HG03135 (cell line): ENCODE results near the gene FRMPD2.
A peak's percentile ranks its signal among the peaks of the same experiment; 100 is the strongest.

ENCODE experiments used
- ATAC-seq: cut with Tn5 transposase; IDR thresholded peaks from one replicate; pipeline ENCODE4 v1.9.1; 2021; ENCODE audit warnings: mild to moderate bottlenecking, moderate library complexity; ENCODE audit not compliant: unreplicated experiment

Gene FRMPD2, protein sequence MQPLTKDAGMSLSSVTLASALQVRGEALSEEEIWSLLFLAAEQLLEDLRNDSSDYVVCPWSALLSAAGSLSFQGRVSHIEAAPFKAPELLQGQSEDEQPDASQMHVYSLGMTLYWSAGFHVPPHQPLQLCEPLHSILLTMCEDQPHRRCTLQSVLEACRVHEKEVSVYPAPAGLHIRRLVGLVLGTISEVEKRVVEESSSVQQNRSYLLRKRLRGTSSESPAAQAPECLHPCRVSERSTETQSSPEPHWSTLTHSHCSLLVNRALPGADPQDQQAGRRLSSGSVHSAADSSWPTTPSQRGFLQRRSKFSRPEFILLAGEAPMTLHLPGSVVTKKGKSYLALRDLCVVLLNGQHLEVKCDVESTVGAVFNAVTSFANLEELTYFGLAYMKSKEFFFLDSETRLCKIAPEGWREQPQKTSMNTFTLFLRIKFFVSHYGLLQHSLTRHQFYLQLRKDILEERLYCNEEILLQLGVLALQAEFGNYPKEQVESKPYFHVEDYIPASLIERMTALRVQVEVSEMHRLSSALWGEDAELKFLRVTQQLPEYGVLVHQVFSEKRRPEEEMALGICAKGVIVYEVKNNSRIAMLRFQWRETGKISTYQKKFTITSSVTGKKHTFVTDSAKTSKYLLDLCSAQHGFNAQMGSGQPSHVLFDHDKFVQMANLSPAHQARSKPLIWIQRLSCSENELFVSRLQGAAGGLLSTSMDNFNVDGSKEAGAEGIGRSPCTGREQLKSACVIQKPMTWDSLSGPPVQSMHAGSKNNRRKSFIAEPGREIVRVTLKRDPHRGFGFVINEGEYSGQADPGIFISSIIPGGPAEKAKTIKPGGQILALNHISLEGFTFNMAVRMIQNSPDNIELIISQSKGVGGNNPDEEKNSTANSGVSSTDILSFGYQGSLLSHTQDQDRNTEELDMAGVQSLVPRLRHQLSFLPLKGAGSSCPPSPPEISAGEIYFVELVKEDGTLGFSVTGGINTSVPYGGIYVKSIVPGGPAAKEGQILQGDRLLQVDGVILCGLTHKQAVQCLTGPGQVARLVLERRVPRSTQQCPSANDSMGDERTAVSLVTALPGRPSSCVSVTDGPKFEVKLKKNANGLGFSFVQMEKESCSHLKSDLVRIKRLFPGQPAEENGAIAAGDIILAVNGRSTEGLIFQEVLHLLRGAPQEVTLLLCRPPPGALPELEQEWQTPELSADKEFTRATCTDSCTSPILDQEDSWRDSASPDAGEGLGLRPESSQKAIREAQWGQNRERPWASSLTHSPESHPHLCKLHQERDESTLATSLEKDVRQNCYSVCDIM (N-terminal part only)

DNA sequence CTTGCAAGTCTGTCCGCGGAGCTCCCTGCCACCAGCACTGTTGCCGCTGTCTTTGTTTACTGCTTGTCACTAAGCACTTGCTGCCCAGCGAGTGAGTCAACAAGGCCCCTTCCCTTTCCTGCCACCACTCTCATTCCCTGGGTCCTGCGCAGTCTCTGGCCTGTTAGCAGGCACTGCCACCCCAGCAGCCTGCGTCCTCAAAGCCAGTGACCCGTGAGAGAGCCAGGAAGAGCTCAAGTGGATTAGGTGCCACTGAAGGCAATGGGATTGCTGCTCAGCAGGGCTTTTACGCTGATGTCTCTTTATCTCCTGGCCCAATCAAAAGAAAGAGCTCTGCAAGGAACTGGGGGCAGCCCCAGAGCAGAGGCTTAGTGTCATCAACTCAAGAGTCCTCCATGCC is at the start of gene FRMPD2:
Gene FRMPD2 (minus strand): TSS at position 61 of the 400 bp plus-strand sequence. CDS start 129 bp downstream, outside the sequence.
- ATAC-seq, result no peak

DNA sequence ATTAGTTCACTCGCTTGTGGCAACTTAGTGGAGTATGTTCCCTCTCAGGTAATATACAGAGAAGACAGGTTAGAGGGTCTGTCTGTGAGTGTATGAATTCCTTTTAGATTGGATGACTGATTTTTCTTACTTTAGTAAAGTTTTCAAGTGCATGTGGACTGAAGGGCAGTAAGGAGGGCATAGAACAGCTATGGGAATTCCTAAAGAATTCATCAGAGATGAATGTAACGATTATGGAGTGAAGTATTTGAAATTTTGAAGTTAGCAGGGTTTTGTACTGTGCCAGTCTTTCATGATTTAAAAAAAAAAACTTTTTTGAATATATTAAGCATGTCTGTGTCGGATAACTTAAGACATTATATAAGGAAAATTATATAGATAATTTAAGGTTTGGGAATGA is 47.5 kb upstream of the FRMPD2 start:
- no peak for ATAC-seq

DNA sequence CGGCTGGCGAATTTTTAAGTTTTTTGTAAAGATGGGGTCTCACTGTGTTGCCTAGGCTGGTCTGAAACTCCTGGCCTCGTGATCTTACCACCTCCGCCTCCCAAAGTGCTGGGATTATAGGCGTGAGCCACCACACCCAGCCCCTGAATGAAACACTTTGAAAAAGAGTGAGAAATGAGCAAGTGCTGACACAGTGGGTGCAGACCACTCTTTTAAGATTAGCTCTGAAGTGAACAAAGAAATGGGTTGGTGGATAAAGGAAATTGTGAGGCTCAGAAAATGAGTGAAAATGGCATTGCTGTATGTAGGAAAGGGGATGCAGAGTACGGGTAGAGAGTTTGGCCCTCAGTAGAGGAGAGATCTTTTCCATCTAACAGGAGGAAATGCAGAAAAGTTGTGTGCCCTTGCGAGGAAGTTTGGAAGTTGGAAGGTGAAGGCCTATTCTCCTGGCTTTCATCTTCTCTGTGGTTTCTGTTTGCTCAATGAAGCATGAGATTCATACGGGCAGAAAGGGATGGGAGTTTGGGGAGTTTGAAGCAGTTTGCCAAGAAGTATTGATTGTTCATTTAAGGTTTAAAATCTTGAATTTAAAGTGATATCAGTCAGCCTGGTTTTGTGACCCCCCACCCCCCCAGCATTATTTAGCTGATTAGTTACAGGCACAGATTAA is 43.0 kb upstream of the FRMPD2 start:
- ATAC-seq, result no peak

DNA sequence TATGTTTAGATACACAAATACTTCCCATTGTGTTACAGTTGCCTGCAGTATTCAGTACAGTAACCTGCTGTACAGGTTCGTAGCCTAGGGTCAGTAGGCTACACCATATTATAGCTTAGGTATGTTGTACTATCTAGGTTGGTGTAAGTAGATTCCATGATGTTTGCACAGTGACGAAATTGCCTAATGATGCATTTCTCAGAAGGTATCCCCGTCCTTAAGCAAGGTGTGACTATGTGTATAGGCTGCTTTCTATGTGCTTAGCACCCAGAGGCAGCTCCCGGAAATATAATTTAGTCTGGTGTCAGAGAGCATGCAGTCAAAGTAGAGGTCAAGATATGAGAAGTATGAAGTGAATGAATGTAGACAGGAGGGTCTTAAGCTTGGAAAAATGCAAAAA is 41.7 kb upstream of the FRMPD2 start:
- no peak for ATAC-seq

DNA sequence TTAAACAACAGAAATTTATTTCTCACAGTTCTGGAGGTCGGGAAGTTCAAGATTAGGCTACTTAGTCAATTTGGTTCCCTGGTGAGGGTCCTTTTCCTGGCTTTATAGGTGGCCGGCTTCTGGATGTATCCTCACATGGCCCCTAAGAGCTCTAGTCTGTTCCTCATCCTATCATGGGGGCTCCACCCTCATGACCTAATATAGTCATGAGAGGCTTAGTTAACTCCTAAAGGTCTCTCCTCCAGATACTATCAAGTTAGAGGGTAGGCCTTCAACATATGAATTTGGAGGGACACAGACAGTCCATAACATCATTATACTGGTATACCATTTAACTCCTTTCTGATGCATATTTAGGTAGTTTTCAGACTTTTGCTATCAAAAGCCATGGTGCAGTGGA is 39.6 kb upstream of the FRMPD2 start:
- ATAC-seq, result no peak

DNA sequence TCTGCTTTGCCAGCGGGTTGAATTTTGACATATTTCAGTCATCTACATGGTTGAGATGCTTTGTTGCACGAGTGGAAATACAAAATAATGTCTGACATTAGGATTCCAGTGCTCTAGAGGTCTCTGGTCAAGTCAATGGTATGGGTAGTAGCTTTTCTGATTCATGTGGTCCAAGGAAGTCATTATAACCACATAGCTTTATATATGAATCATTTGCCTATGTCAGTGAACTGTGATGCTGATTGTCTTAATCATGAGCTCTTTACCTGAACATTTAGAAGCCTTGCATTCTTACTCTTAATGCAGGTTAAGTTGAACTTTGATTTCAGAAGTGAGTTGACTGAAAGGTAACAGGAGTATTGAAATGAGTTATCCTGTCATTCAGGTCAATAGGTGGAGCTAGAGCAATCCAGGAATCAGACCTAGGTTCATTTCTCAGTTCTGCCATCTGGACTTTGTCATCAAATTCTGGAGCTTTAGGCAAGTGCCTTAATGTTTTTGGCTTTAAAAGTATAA is 35.3 kb upstream of the FRMPD2 start:
- ATAC-seq, result no peak

DNA sequence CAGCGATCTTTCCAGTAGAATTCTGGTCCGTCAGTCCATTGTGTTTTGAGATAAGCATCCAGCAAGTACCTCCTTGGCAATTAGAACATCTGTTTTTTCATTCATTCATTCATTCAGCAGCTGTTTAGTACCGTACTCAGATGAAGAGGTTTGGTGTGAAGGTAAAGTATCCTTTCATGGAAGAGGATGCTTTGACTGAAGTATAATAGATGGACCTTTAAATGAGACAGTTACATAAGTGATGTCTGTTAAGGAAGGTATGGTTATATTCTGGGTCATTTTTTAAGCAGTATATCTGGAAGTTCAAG is 33.2 kb upstream of the FRMPD2 start:
- no peak for ATAC-seq

DNA sequence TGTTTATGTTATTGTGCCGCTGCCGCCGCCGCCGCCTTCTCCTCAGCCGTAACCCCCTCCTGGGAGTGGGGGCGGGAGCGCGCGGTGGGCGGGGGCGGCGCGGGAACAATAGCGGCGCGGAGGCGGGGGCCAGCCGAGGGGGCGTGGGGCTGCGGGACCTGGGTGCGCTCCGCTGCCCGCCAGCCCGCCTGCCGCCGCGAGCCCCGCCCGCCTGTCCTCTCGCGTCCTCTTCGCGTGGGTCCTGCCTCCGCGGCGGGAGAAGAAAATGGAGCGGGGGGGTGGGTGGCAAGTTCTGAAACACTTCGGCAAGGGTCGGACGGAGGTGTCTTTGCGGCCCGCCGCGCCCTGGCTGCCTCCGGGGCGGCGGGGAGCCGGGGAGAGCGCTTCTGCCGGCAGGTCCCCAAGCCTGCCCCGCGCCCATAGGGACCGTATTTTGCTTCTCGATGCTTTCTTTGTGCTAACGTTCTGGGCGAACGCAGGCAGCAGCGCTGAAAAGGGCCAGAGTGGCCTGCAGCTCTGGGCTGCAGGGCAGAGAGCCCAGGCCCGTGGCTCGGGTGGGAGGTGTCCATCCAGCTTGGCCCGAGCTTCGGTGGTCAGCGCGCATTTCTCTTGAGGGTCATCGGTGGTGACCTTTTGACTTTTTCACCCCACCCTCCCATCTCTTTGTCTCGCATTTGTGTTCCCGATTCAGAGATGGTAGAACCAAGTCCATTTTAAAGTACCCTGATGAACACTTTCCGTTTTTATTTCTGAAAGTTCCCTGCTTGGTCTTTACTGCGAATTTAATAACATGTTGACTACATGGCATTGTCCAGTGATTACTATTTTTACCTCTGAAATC is 32.6 kb upstream of the FRMPD2 start:
- peak; percentile 34 for ATAC-seq

DNA sequence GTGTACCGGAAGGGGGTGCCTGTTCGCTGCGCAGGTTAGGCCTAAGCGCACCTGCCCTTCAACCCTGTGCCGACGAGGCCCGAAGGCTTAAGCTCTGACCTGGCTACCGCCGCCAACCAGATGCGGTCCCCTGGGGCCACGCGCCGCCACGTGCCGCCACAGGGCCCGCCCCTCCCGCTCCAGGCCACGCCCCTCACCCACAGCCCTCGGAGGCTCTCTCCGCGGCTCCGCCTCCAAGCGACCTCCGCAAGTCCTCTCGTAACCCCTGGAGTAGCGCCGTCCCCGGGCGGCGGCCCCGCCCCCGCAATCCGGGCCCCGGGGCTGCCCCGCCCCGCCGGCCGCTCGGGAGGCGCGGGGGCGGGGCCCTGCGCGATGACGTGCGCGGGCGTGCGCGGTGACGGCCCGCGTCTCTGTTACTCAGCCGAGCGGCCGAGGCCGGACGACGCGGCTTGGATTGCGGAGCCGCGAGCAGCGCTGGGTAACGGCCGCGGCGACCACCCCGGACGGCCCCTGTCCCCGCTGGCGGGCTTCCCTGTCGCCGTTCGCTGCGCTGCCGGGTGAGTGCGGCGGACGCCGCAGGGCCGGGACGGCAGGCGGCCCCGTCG is 31.9 kb upstream of the FRMPD2 start, which contains the start of gene MAPK8:
Gene MAPK8 (plus strand): TSS at position 413 of the 605 bp plus-strand sequence. CDS start 94,984 bp downstream, outside the sequence.
- peak; percentile 86 for ATAC-seq

DNA sequence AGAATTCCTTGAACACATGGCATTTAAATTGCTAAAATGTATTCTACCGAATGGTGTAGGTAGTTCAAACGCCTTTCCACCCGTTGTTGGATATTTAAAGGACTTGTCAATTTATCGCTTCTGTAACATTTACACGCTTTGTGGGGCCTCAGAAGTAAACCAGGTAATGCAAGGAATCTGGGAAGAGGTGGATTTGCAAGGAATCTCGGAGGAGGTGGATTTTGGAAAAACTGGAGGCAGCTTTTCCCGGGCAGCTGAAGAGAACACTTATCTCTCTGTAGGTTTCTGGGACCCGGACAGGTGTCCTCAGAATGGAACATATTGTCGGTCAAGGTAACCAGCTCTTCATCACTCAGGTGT is 31.4 kb upstream of the FRMPD2 start:
- no peak for ATAC-seq

DNA sequence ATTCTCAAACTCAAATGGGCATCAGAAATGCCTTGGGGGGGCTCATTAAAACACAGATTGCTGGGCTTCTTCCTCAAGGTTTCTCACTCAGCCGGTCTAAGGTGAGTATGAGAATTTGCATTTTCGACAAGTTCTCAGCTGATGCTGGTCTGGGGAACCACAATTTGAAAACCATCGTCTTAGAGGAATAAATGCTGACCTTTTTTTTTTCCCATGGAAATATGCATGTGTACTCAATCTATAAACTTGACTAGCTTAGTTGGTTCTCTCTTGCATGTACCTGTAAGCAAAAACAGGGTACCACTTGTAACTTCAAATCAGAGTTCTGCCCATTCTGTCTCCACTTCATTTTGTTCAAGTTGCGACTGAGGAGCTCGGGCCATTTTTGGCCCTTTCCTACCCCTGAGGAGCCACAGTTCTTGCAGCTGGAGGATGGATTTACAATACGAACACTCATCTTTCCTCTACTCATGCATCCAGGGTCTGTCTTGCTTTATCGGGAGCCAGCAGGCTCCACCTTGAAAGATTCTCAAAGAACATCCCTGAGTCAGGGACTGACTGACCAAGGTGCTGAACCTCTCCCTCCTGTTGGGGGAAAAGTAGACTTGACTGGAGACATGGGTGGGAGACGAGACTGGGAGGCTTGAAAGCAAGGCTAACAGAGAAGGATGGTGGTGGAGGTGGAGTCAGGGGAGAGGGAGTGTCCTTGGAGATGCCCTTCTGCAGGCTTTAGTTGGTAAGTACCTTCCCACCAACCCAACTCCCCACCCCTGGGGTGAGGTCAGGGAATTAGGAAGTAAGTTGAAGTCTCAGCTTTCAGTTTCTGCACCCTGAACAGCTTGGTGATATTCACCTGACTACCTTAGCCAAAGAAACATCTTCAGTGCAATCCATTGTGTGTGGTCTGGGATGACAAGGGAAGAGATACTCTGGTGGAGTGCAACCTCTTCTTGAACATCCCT is 28.3 kb upstream of the FRMPD2 start:
- no peak for ATAC-seq

DNA sequence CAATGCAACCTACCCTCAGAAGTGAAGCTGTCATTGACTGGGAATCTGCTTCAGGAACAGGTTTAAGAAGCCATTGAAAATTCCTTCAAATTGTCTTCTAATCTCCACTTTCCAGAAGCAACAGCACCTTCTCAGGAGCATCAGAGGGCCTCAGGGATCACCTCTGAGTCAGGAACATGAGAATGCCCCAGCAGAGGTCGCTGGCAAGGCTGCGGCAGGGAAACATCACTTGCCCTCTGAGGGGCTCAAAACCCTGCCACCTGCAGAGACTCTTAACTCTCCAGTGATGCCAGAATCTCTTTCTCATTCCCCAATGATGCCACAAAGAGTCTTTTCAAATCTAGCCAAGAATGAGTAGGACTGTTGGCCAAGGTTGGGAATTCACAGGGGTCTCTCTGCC is 26.1 kb upstream of the FRMPD2 start:
- no peak for ATAC-seq

DNA sequence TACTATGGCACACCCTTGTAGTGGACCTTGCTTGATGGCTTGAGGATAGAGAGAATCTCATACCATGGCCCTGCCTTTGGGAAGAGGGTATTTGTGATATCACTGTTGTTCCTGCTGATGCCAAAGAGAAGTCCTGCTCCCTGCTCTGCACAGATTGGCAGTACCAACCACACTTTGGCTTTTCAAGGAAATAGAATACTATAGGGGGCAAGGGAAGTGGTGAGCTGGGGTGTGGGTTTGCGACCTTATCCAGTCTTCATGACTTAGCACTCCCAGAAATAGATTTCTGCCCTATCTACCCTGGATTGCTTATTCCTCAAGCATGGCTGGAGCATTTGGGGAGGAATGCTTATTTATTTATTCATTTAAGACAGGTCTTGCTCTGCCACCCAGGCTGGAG is 25.2 kb upstream of the FRMPD2 start:
- ATAC-seq, result no peak

DNA sequence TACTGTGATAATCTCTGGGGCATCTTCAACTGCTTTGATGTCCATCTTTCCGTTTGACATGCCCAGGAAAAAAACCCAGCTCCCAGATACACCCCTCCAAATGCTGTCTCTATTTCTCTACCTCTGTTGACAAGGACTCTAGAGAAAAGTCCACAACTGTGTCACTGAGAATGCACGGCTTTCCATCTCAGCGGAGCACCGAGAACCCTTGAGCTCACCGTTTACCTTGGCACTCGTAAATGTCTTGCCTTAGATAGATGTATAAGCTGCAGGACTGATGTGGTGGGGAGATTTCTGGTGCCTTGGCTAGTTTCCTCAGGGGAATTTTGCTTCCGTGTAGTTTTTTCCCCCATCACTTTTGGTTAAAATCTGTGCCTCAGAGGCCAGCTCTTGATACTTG is 24.6 kb upstream of the FRMPD2 start:
- no peak for ATAC-seq

DNA sequence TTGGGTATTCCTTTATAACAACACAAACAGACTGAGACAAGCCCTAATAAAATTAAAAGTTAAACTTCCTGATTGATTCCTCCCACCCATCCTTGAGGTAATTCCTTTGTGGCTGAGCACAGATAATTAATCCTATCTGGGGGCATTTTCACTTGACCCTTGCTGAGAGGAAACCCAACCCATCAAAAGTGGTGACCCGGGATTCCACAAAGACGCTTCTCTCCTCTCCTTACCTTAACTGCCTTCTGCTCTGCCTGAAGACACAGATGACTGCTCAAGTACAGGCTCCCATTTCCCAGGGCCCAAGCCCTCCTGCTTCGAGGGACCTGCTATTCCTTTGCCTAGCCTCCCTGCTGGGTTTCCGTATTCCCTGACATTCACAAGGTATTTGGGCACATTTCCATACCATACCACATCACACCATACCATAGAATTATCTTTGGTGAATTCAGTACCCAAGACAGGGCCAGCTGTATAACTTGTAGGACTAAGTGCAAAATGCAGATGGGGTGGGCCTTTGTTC is 22.1 kb upstream of the FRMPD2 start:
- ATAC-seq, result no peak

DNA sequence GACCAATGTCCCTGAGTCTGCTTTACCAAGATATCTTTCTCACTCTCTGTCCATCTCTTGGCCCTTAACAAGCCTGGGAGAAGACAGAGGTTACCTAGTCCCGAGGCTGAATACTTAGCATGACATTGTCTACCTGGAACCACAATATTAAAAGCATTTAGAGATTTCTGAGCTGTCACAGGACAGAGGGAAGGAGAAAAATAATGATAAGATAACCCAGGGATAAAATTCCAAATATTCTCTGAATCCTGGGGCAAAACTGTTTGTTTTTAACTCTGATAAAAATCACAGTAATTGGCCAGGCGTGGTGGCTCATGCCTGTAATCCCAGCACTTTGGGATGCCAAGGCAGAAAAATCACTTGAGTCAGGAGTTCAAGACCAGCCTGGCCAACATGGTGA is 19.9 kb upstream of the FRMPD2 start:
- no peak for ATAC-seq

DNA sequence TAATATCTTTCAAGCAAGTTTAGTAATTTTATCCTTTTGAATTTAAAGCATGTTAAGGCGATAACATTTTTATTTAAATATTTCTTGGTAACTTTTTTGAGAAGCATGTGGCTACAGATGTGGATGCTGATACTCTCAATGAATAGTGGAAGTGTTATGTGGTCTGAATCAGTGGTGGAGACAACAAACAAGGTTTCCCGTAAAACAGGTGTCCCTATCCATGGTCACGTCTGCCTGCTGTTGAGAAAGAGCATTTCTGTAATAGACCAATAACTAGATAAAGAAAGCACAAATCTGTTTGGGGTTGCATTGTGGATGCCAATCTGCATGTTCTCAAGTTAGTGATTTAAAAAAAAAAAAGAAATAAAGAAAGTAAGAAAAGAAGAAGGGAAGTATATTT is 18.1 kb upstream of the FRMPD2 start:
- no peak for ATAC-seq

DNA sequence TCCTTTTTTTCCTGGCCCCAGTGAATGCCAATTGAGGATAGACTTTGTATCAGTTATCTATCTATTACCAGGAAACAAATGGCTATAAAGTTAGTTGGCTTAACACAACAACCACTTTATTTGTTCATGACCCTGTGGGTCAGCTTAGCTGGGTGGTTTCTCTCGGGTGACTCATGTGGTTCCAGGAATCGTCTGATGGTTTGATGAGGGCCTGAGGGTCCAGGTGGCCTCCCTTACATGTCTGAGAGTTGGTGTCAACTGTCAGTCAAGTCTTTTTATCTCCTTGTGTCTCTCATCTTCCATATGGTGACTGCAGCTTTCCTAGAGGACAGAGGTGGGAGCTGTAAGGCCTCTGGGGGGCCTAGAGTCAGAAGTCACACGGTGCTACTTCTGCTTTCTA is 16.7 kb upstream of the FRMPD2 start:
- no peak for ATAC-seq
